Fibroblast of the aortic adventitia (primary cell): Measurements from ENCODE around the gene MAPT. TPM values are rescaled to one million over a fixed set of nuclear protein-coding genes. Genes with fewer than 3 reads are reported as not detected.
"Not testable (repeated sequence)": the region's sequence is repeated elsewhere in the genome, so short reads cannot be mapped to it uniquely, and the experiment has no call there.

Source experiments
- DNase-seq: peaks from one replicate; pipeline ENCODE4 v3.0.0-alpha.2; 2010; ENCODE audit warnings: low read depth
- H3K4me3 ChIP-seq: 2 replicates; pipeline ENCODE4 v1.5.1; 2011; ENCODE audit warnings: low read depth, mild to moderate bottlenecking, control low read depth, low read length, moderate library complexity
- CTCF ChIP-seq: IDR thresholded peaks from 2 replicates; pipeline ENCODE4 v1.5.1; 2011; ENCODE audit warnings: mild to moderate bottlenecking, low read length, control low read depth, inconsistent platforms; ENCODE audit not compliant: insufficient read depth
- total RNA-seq: library from RNA; depleted of rRNA; stranded (reverse); fragments of >200 nt; gene quantifications from 2 replicates; pipeline ENCODE4 v1.2.3, GENCODE V29; 2012; ENCODE audit warnings: low replicate concordance

Gene MAPT
- total RNA-seq, 1 donor: 0.54 TPM

GRCh38 chr17:45953561-45953960, 59.2 kb downstream of the MAPT start:
- no peak for DNase-seq
- H3K4me3 ChIP-seq: no peak overlapping the region
- no peak for TF ChIP-seq CTCF

- DNase-seq: no peak
- no peak for TF ChIP-seq CTCF
- H3K4me3 ChIP-seq: no peak overlapping the region
Measured at GRCh38 chr17:45954914-45955313, 60.6 kb downstream of the MAPT start.

GRCh38 chr17:45955326-45955725, 61.0 kb downstream of the MAPT start:
- no peak for DNase-seq
- H3K4me3 ChIP-seq: no peak overlapping the region
- no peak for TF ChIP-seq CTCF

GRCh38 chr17:45956090-45956489, 61.7 kb downstream of the MAPT start:
- no peak overlapping the region for H3K4me3 ChIP-seq
- no peak for TF ChIP-seq CTCF
- DNase-seq: no peak

- DNase-seq, H3K4me3 ChIP-seq: not testable (repeated sequence)
Measured at GRCh38 chr17:45956746-45957145, 62.4 kb downstream of the MAPT start.

GRCh38 chr17:45958307-45958706, 64.0 kb downstream of the MAPT start:
- no peak overlapping the region for H3K4me3 ChIP-seq
- TF ChIP-seq CTCF: no peak
- DNase-seq: no peak

- no peak overlapping the region for H3K4me3 ChIP-seq
- no peak for TF ChIP-seq CTCF
- DNase-seq: no peak
Measured at GRCh38 chr17:45958994-45959665, 64.8 kb downstream of the MAPT start.
